Keratinocyte (primary cell): ENCODE results near the gene FOXP4. TPM values are rescaled to one million over a fixed set of nuclear protein-coding genes. Genes with fewer than 3 reads are reported as not detected.

Experiments
- DNase-seq: peaks from one replicate; pipeline ENCODE4 v3.0.0-alpha.2; 2011; ENCODE audit warnings: low read depth, missing footprints, low spot score
- FAIRE-seq: peaks from 2 replicates; lab custom pipeline; 2011; peaks lifted over from hg19 to GRCh38; lab: Jason Lieb, UNC
- H2AFZ ChIP-seq: 2 replicates; pipeline ENCODE4 v1.6.0; 2012; ENCODE audit warnings: low read length, control low read depth, inconsistent platforms; ENCODE audit not compliant: control insufficient read depth
- H3K27ac ChIP-seq: 2 replicates; pipeline ENCODE4 v1.5.1; 2011; ENCODE audit warnings: low read length; ENCODE audit not compliant: control insufficient read depth, insufficient read depth
- H3K27me3 ChIP-seq: 3 replicates; pipeline ENCODE4 v1.6.0; 2011; ENCODE audit warnings: low read length; ENCODE audit not compliant: control insufficient read depth, insufficient read depth; ENCODE audit errors: extremely low read depth
- H3K36me3 ChIP-seq, 2 experiments: 2 replicates in 1 of 2; 3 replicates in 1 of 2; pipeline ENCODE4 v1.5.1; 2011; ENCODE audit warnings: low read length in 2 of 2, mild to moderate bottlenecking in 1 of 2; ENCODE audit not compliant: control insufficient read depth in 2 of 2, insufficient read depth in 2 of 2; ENCODE audit errors: extremely low read depth in 1 of 2
- H3K4me1 ChIP-seq: 3 replicates; pipeline ENCODE4 v1.5.1; 2011; ENCODE audit warnings: low read length; ENCODE audit not compliant: control insufficient read depth, insufficient read depth; ENCODE audit errors: extremely low read depth
- H3K4me2 ChIP-seq: 3 replicates; pipeline ENCODE4 v1.6.0; 2011; ENCODE audit warnings: low read depth, low read length; ENCODE audit not compliant: control insufficient read depth, insufficient read depth; ENCODE audit errors: extremely low read depth
- H3K4me3 ChIP-seq, 3 experiments: fragments of 200-600 bp in 1 of 3; sonication (generic) in 1 of 3; 2 replicates in 2 of 3; 3 replicates in 1 of 3; pipeline ENCODE4 v1.5.1; 2011 to 2016; ENCODE audit warnings: low read length in 3 of 3, mild to moderate bottlenecking in 3 of 3, control low read depth in 2 of 3, inconsistent platforms in 1 of 3, low read depth in 1 of 3, mixed read lengths in 1 of 3, mixed run types in 1 of 3, moderate library complexity in 1 of 3; ENCODE audit not compliant: control insufficient read depth in 2 of 3, insufficient read depth in 2 of 3; ENCODE audit errors: extremely low read depth in 1 of 3
- H3K79me2 ChIP-seq: 2 replicates; pipeline ENCODE4 v1.6.0; 2012; ENCODE audit warnings: low read length; ENCODE audit not compliant: control insufficient read depth, insufficient read depth
- H3K9ac ChIP-seq: 3 replicates; pipeline ENCODE4 v1.6.0; 2011; ENCODE audit warnings: low read length; ENCODE audit not compliant: control insufficient read depth, insufficient read depth; ENCODE audit errors: extremely low read depth
- H3K9me1 ChIP-seq: 3 replicates; pipeline ENCODE4 v1.6.0; 2011; ENCODE audit warnings: low read length; ENCODE audit not compliant: control insufficient read depth, insufficient read depth; ENCODE audit errors: extremely low read depth
- H3K9me3 ChIP-seq: 2 replicates; pipeline ENCODE4 v1.5.1; 2012; ENCODE audit warnings: low read depth, low read length; ENCODE audit not compliant: control insufficient read depth
- H4K20me1 ChIP-seq: 3 replicates; pipeline ENCODE4 v1.6.0; 2011; ENCODE audit warnings: low read length; ENCODE audit not compliant: control insufficient read depth, insufficient read depth; ENCODE audit errors: extremely low read depth
- EZH2 ChIP-seq: IDR thresholded peaks from one replicate; pipeline ENCODE4 v1.6.1; 2012; ENCODE audit warnings: inconsistent platforms, mild to moderate bottlenecking, low read length, moderate library complexity
- dilution Hi-C: fragments of 300-500 bp; cut with MboI; formaldehyde crosslinking; loops from one replicate; pipeline ENCODE4 v1.7.0; 2020; ENCODE audit warnings: low sequenced_read_pairs; ENCODE audit not compliant: extremely low pct_ligation_motif_present
- polyA plus RNA-seq, 5 experiments: library from polyadenylated mRNA; depleted of rRNA in 3 of 5; stranded (reverse) in 3 of 5; stranded (forward) in 1 of 5; unstranded in 1 of 5; fragments of >200 nt; gene quantifications; 1 replicate in 1 of 5; 2 replicates in 3 of 5; 3 replicates in 1 of 5; pipeline versions ENCODE4 v1.2.1 to v1.2.3, GENCODE V29; 2011 to 2012; ENCODE audit warnings: missing spikeins in 2 of 5, low read depth in 1 of 5, low replicate concordance in 1 of 5
- TF ChIP-seq, protein P1 (sequence below), 3 experiments: IDR thresholded peaks in 1 of 3; conservative IDR thresholded peaks in 1 of 3; optimal IDR thresholded peaks in 1 of 3; 2 replicates in 2 of 3; 3 replicates in 1 of 3; pipeline versions ENCODE3 to v1.5.1; 2011; ENCODE audit warnings: low read length in 3 of 3, mild to moderate bottlenecking in 3 of 3, moderate library complexity in 2 of 3, control low read depth in 1 of 3, inconsistent platforms in 1 of 3; ENCODE audit not compliant: insufficient read depth in 2 of 3; ENCODE audit errors: extremely low read depth in 1 of 3

FOXP4 gene
- polyA plus RNA-seq, 1 donor (not counting 4 experiments of a cell fraction or from before 2014, with no cell fraction given) = 1.1 TPM

DNA sequence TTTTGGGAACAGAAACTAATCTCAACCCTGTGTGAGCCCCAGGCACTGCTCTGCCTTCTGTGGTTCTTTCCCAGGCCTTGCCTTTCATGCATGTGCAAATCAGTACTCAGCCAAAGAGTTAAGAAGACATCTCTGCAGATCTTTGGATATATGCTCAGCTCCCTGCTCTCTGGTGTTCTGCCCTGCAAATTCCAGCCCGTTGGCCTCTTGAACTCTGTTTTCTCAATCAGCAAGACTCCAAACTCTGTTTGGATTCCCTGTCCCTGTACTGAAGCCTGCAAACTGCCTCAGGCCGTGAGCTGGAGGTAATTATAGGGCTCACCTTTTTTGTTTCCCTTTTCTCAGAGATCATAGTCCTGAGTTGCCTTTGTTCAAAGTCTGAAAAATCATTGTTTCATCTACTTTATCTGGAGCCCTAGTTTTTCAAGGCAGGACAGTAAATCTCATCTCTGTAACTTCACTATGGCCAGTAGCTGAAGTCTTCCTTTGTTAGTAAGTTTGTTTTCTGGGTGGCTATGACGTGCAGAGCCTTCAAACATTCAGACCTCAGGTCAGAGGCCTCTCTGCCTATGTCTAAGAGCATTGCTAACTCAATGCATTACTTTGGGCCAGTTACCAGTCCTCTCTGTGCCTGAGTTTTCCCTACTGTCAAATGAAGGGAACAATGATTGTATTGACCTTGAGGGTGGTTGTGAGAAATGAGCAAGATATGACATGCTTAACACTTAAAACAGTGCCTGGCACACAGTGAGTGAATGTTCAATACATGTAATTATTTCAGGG, 76.2 kb downstream of the FOXP4 start:
- DNase-seq = no peak
- no peaks in the 10 kb centered on the region for H3K36me3 ChIP-seq
- peak; percentile 67 for FAIRE-seq

DNA sequence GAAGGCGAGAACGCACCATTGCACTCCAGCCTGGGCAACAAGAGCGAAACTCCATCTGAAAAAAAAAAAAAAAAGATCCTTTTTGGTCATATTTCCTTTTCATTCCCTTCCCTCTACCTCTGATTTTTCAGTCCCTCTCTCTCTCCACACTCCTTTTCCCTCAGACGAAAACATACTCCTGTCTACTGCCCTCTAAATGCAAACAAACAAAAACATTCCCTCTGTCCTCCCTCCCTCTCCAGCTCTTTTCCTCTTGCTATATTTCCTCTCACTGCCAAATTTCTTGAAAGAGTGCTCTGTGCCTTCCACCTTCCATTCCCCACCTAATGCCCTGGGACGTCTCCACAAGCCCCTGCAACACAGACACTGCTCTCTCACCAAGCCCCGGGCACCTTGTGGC, 77.1 kb downstream of the FOXP4 start:
- DNase-seq (no peak), FAIRE-seq (no peak)
- no peak overlapping the region for H3K27ac ChIP-seq
- dilution Hi-C loops = no loop called here
- H2AFZ ChIP-seq = no peak overlapping the region
- no peak for TF ChIP-seq EZH2
- TF ChIP-seq, protein P1, sequence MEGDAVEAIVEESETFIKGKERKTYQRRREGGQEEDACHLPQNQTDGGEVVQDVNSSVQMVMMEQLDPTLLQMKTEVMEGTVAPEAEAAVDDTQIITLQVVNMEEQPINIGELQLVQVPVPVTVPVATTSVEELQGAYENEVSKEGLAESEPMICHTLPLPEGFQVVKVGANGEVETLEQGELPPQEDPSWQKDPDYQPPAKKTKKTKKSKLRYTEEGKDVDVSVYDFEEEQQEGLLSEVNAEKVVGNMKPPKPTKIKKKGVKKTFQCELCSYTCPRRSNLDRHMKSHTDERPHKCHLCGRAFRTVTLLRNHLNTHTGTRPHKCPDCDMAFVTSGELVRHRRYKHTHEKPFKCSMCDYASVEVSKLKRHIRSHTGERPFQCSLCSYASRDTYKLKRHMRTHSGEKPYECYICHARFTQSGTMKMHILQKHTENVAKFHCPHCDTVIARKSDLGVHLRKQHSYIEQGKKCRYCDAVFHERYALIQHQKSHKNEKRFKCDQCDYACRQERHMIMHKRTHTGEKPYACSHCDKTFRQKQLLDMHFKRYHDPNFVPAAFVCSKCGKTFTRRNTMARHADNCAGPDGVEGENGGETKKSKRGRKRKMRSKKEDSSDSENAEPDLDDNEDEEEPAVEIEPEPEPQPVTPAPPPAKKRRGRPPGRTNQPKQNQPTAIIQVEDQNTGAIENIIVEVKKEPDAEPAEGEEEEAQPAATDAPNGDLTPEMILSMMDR (optimal IDR thresholded peaks at IDR 0.05 in 1 of 3, IDR thresholded peaks at IDR 0.05 in 1 of 3, conservative IDR thresholded peaks at IDR 0.05 in 1 of 3; ENCODE audit: extremely low read depth in 1 of 3, insufficient read depth in 2 of 3, low read length in 3 of 3) = no peak
- H3K4me2 ChIP-seq = no peak overlapping the region
- H3K9me1 ChIP-seq = no peaks in the 10 kb centered on the region
- no peaks in the 10 kb centered on the region for H3K79me2 ChIP-seq
- no peaks in the 10 kb centered on the region for H3K36me3 ChIP-seq
- H4K20me1 ChIP-seq = no peaks in the 10 kb centered on the region
- peaks cover 2% of the 10 kb centered on the region for H3K9me3 ChIP-seq
- peaks cover 47% of the 10 kb centered on the region for H3K4me1 ChIP-seq
- no peak overlapping the region for H3K4me3 ChIP-seq
- H3K27me3 ChIP-seq = no peaks in the 10 kb centered on the region
- no peak overlapping the region for H3K9ac ChIP-seq

More for the DNA sequence above, 76.2 kb downstream of the FOXP4 start:
- H4K20me1 ChIP-seq = no peaks in the 10 kb centered on the region
- H3K4me3 ChIP-seq = peak overlapping the region in 1 of 3 experiments; percentile 13
- peak overlapping the region; percentile 20 for H3K4me2 ChIP-seq
- H3K9me3 ChIP-seq = peaks cover 2% of the 10 kb centered on the region
- H3K79me2 ChIP-seq = no peaks in the 10 kb centered on the region
- peak overlapping the region; percentile 0 for H3K27ac ChIP-seq
- no peak overlapping the region for H3K9ac ChIP-seq
- no peaks in the 10 kb centered on the region for H3K9me1 ChIP-seq
- no peaks in the 10 kb centered on the region for H3K27me3 ChIP-seq
- peaks cover 39% of the 10 kb centered on the region for H3K4me1 ChIP-seq
- TF ChIP-seq EZH2 = no peak
- TF ChIP-seq, protein P1 (optimal IDR thresholded peaks at IDR 0.05 in 1 of 3, IDR thresholded peaks at IDR 0.05 in 1 of 3, conservative IDR thresholded peaks at IDR 0.05 in 1 of 3; ENCODE audit: extremely low read depth in 1 of 3, insufficient read depth in 2 of 3, low read length in 3 of 3) = no peak
- dilution Hi-C loops = no loop called here
- H2AFZ ChIP-seq = peak overlapping the region; percentile 23
